Iris pigment epithelial cell (primary cell): ENCODE results near the gene MOB1B.
"Not testable (repeated sequence)": the region's sequence is repeated elsewhere in the genome, so short reads cannot be mapped to it uniquely, and the experiment has no call there.

ENCODE experiments used
- DNase-seq: peaks from one replicate; pipeline ENCODE4 v3.0.0-alpha.2; 2011; ENCODE audit warnings: low read depth

Gene MOB1B

GRCh38 chr4:71009086-71009485, 106.9 kb downstream of the MOB1B start:
- peak; percentile 63 for DNase-seq

GRCh38 chr4:71009890-71010588, 107.9 kb downstream of the MOB1B start:
- peak; percentile 40 for DNase-seq

- no peak for DNase-seq
These were observed 109.3 kb downstream of the MOB1B start for GRCh38 chr4:71011451-71011850.

GRCh38 chr4:71017391-71017790, 115.2 kb downstream of the MOB1B start:
- DNase-seq: not testable (repeated sequence)

GRCh38 chr4:71020611-71021010, 118.4 kb downstream of the MOB1B start:
- DNase-seq: peak; percentile 16

GRCh38 chr4:71025654-71026053, 123.5 kb downstream of the MOB1B start:
- no peak for DNase-seq

GRCh38 chr4:71026086-71026485, 123.9 kb downstream of the MOB1B start:
- peak; percentile 89 for DNase-seq

GRCh38 chr4:71027611-71028010, 125.4 kb downstream of the MOB1B start:
- no peak for DNase-seq

GRCh38 chr4:71029504-71029903, 127.3 kb downstream of the MOB1B start:
- DNase-seq: no peak

GRCh38 chr4:71032106-71032505, 129.9 kb downstream of the MOB1B start:
- DNase-seq: peak; percentile 77
